HCT116 (cell line): ENCODE data around the gene TMTC3.

Experiments used
- ATF3 ChIP-seq: IDR thresholded peaks from 2 replicates; pipeline ENCODE4 v1.6.1; 2012
- CBX3 ChIP-seq: IDR thresholded peaks from 2 replicates; pipeline ENCODE4 v1.6.1; 2012; ENCODE audit warnings: low read depth
- CTCF ChIP-seq, 3 experiments: fragments of 200-600 bp in 1 of 3; sonication (generic) in 1 of 3; IDR thresholded peaks in 2 of 3; conservative IDR thresholded peaks in 1 of 3; 2 replicates each; pipeline ENCODE4 v1.5.1; 2012 to 2017; ENCODE audit warnings: low read depth in 2 of 3, low read length in 2 of 3, antibody characterized with exemption in 1 of 3, borderline replicate concordance in 1 of 3, control low read depth in 1 of 3, mild to moderate bottlenecking in 1 of 3, mixed read lengths in 1 of 3, mixed run types in 1 of 3, moderate library complexity in 1 of 3; ENCODE audit not compliant: insufficient read depth in 1 of 3
- EZH2 ChIP-seq: fragments of 200-600 bp; sonication (generic); IDR thresholded peaks from 2 replicates; pipeline ENCODE4 v1.6.1; 2017; ENCODE audit warnings: antibody characterized with exemption, mixed run types
- POLR2A ChIP-seq: IDR thresholded peaks from 2 replicates; pipeline ENCODE4 v1.7.0; 2011; ENCODE audit warnings: borderline replicate concordance; ENCODE audit not compliant: insufficient read depth, insufficient read length; ENCODE audit errors: extremely low read depth
- POLR2AphosphoS5 ChIP-seq: IDR thresholded peaks from 2 replicates; pipeline ENCODE4 v1.6.1; 2011; ENCODE audit warnings: mild to moderate bottlenecking, low read depth, low read length, moderate library complexity
- SP1 ChIP-seq: IDR thresholded peaks from 2 replicates; pipeline ENCODE4 v1.6.1; 2012; ENCODE audit warnings: low read depth
- TCF7L2 ChIP-seq: IDR thresholded peaks from 2 replicates; pipeline ENCODE4 v1.7.0; 2011; ENCODE audit warnings: borderline replicate concordance, inconsistent platforms; ENCODE audit not compliant: insufficient read depth, insufficient read length; ENCODE audit errors: extremely low read depth
- ZNF274 ChIP-seq: fragments of 200-500 bp; sonication (Bioruptor generic); IDR thresholded peaks from 2 replicates; pipeline ENCODE4 v1.6.1; 2014; ENCODE audit warnings: mild to moderate bottlenecking, low read depth, low read length, inconsistent platforms
- TF ChIP-seq, protein P1 (sequence below): IDR thresholded peaks from 2 replicates; pipeline ENCODE4 v1.6.1; 2012

GRCh38 chr12:88167384-88167783 is 25.3 kb downstream of the TMTC3 start:
- TF ChIP-seq POLR2AphosphoS5 (no peak), CTCF (IDR thresholded peaks at IDR 0.05 in 2 of 3, conservative IDR thresholded peaks at IDR 0.05 in 1 of 3; ENCODE audit: borderline replicate concordance in 1 of 3, insufficient read depth in 1 of 3, low read depth in 2 of 3, low read length in 2 of 3) (no peak), ATF3 (no peak), EZH2 (no peak), CBX3 (no peak), ZNF274 (no peak), TCF7L2 (no peak), POLR2A (no peak), SP1 (no peak)
- TF ChIP-seq, protein P1, sequence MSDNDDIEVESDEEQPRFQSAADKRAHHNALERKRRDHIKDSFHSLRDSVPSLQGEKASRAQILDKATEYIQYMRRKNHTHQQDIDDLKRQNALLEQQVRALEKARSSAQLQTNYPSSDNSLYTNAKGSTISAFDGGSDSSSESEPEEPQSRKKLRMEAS = no peak
